HepG2 (cell line): Measurements from ENCODE around the gene FAM167B. TPM values are rescaled to one million over a fixed set of nuclear protein-coding genes. Genes with fewer than 3 reads are reported as not detected.

Experiments used
- ATF3 ChIP-seq: sonication (generic); formaldehyde crosslinking; IDR thresholded peaks from 2 replicates; pipeline ENCODE4 v1.4.0; 2020; ENCODE audit warnings: missing genetic modification reagents
- DPF2 ChIP-seq: sonication (generic); formaldehyde crosslinking; IDR thresholded peaks from 2 replicates; pipeline ENCODE4 v1.4.0; 2020; ENCODE audit warnings: mild to moderate bottlenecking, low read depth, missing genetic modification reagents, borderline replicate concordance
- FLYWCH1 ChIP-seq: sonication (generic); formaldehyde crosslinking; IDR thresholded peaks from 2 replicates; pipeline ENCODE4 v1.8.1; 2023; ENCODE audit warnings: mild to moderate bottlenecking, missing genetic modification reagents
- IRF1 ChIP-seq: sonication (generic); formaldehyde crosslinking; IDR thresholded peaks from 2 replicates; pipeline ENCODE4 v1.4.0; 2020; ENCODE audit warnings: low read depth, mild to moderate bottlenecking, missing genetic modification reagents
- KDM1A ChIP-seq: IDR thresholded peaks from 2 replicates; pipeline ENCODE4 v1.6.1; 2016; ENCODE audit warnings: missing compliant biosample characterization
- KIAA2018 ChIP-seq: sonication (generic); formaldehyde crosslinking; IDR thresholded peaks from 2 replicates; pipeline ENCODE4 v1.5.0; 2020; ENCODE audit warnings: mild to moderate bottlenecking, missing genetic modification reagents, borderline replicate concordance
- PRDM4 ChIP-seq: sonication (generic); formaldehyde crosslinking; IDR thresholded peaks from 2 replicates; pipeline ENCODE4 v1.9.0; 2021; ENCODE audit warnings: missing genetic modification reagents, borderline replicate concordance
- RXRA ChIP-seq: sonication (generic); formaldehyde crosslinking; IDR thresholded peaks from 2 replicates; pipeline ENCODE4 v1.5.1; 2020; ENCODE audit warnings: missing genetic modification reagents
- SALL1 ChIP-seq: sonication (generic); formaldehyde crosslinking; IDR thresholded peaks from 2 replicates; pipeline ENCODE4 v1.8.0; 2022; ENCODE audit warnings: mild to moderate bottlenecking, missing genetic modification reagents
- SMARCC2 ChIP-seq: fragments of 450-650 bp; IDR thresholded peaks from 2 replicates; pipeline ENCODE4 v1.6.1; 2017; ENCODE audit warnings: antibody characterized with exemption, mild to moderate bottlenecking
- TFDP1 ChIP-seq: IDR thresholded peaks from 2 replicates; pipeline ENCODE4 v1.6.1; 2016; ENCODE audit warnings: missing compliant biosample characterization, missing genetic modification reagents, borderline replicate concordance
- ZBTB42 ChIP-seq: sonication (generic); formaldehyde crosslinking; IDR thresholded peaks from 2 replicates; pipeline ENCODE4 v1.5.0; 2020; ENCODE audit warnings: mild to moderate bottlenecking, missing genetic modification reagents
- ZFP90 ChIP-seq: sonication (generic); formaldehyde crosslinking; IDR thresholded peaks from 2 replicates; pipeline ENCODE4 v1.8.0; 2022; ENCODE audit warnings: missing genetic modification reagents, mild to moderate bottlenecking, inconsistent platforms, borderline replicate concordance
- ZNF674 ChIP-seq: sonication (generic); formaldehyde crosslinking; IDR thresholded peaks from 2 replicates; pipeline ENCODE4 v1.5.0; 2020; ENCODE audit warnings: low read depth, mild to moderate bottlenecking, missing genetic modification reagents
- ZNF75D ChIP-seq: sonication (generic); formaldehyde crosslinking; IDR thresholded peaks from 2 replicates; pipeline ENCODE4 v1.8.1; 2023; ENCODE audit warnings: missing genetic modification reagents, mild to moderate bottlenecking, borderline replicate concordance
- ZSCAN12 ChIP-seq: sonication (generic); formaldehyde crosslinking; IDR thresholded peaks from 2 replicates; pipeline ENCODE4 v1.9.0; 2021; ENCODE audit warnings: mild to moderate bottlenecking, missing genetic modification reagents
- polyA plus RNA-seq, 8 experiments: library from polyadenylated mRNA; depleted of rRNA in 3 of 8; stranded (reverse) in 7 of 8; unstranded in 1 of 8; fragments of >200 nt; fragmentation: Illumina TruSeq in 4 of 8; extraction: Trizol in 4 of 8; gene quantifications; 2 replicates each; pipeline versions ENCODE4 v1.2.1 to v1.2.3, GENCODE V29; 2011 to 2016; ENCODE audit warnings: low read depth in 4 of 8, missing spikeins in 1 of 8, mixed read lengths in 1 of 8; ENCODE audit not compliant: insufficient read depth in 1 of 8
- total RNA-seq, 5 experiments: library from RNA; depleted of rRNA; stranded (reverse); fragments of >200 nt; fragmentation: Illumina TruSeq; extraction: Trizol; gene quantifications; 2 replicates each; pipeline ENCODE4 v1.2.3, GENCODE V29; 2016; ENCODE audit warnings: low read depth in 1 of 5

The FAM167B gene
- total and polyA plus RNA-seq, 2 of the 13 experiments (the other 11 are each of a cell fraction or from before 2014, with no cell fraction given): 0.15 to 0.70 TPM

- TF ChIP-seq ZSCAN12 (CRISPR knock-in tag): no peak
- TF ChIP-seq FLYWCH1 (CRISPR knock-in tag): no peak
- TF ChIP-seq TFDP1 (CRISPR knock-in tag): peak; percentile 36; the same call in 1 of the 2 replicates
- TF ChIP-seq ZNF674: no peak
- TF ChIP-seq ZNF75D: no peak
- TF ChIP-seq KIAA2018 (CRISPR knock-in tag): no peak
- no peak for TF ChIP-seq SMARCC2
- no peak; the same call in 1 of the 2 replicates for TF ChIP-seq ZBTB42 (CRISPR knock-in tag)
- peak; percentile 98 for TF ChIP-seq RXRA (CRISPR knock-in tag)
- TF ChIP-seq SALL1 (CRISPR knock-in tag): peak; percentile 97
- 0 out of 2 replicates have a peak, but pooled peaks have one; percentile 64 for TF ChIP-seq ZFP90 (CRISPR knock-in tag)
- no peak for TF ChIP-seq IRF1 (CRISPR knock-in tag)
- no peak for TF ChIP-seq PRDM4 (CRISPR knock-in tag)
- TF ChIP-seq ATF3 (CRISPR knock-in tag): peak; percentile 56
- no peak; the same call in 1 of the 2 replicates for TF ChIP-seq KDM1A
- peak; percentile 85 for TF ChIP-seq DPF2 (CRISPR knock-in tag)
Observed at GRCh38 chr1:32249831-32250525, 3.0 kb downstream of the FAM167B start (continued).
